GM12878 (cell line): Measurements from ENCODE around the gene AHCYL2. TPM values are rescaled to one million over a fixed set of nuclear protein-coding genes. Genes with fewer than 3 reads are reported as not detected.

Experiments used
- ATAC-seq: fragments of 200-7000 bp; cut with Tn5 transposase; 3 replicates; pipeline ENCODE4 v1.9.1; 2020; ENCODE audit warnings: mild to moderate bottlenecking, moderate library complexity
- BruUV-seq: library from RNA; stranded (reverse); fragments of 400-500 nt; replicated peaks from 2 replicates; lab custom pipeline; 2021; lab: Mats Ljungman, UMichigan
- CTCF ChIA-PET: fragments of 300-600 bp; sonication (Branson Sonifier 250); formaldehyde crosslinking; extraction: SDS; loops from one replicate; lab custom pipeline; 2021; ENCODE audit warnings: inconsistent platforms; lab: Yijun Ruan, JAX
- POLR2A ChIA-PET: fragments of 350-600 bp; formaldehyde crosslinking; extraction: SDS; loops from one replicate; lab custom pipeline; 2021; ENCODE audit warnings: inconsistent platforms; lab: Charles Lee
- RAD21 ChIA-PET: fragments of 300-600 bp; sonication (Branson Sonifier 250); formaldehyde crosslinking; loops from one replicate; lab custom pipeline; 2023; ENCODE audit warnings: antibody characterized with exemption; ENCODE audit not compliant: unreplicated experiment; lab: Charles Lee
- SMC1A ChIA-PET: fragments of 300-600 bp; sonication (Branson Sonifier 250); formaldehyde crosslinking; loops from one replicate; lab custom pipeline; 2023; ENCODE audit not compliant: unreplicated experiment, uncharacterized antibody; lab: Charles Lee
- DNase-seq: peaks from one replicate; pipeline ENCODE4 v3.0.0-alpha.2; 2011; ENCODE audit warnings: low read depth, low spot score
- FAIRE-seq: peaks from 3 replicates; lab custom pipeline; 2011; peaks lifted over from hg19 to GRCh38; lab: Jason Lieb, UNC
- H2AFZ ChIP-seq: 2 replicates; pipeline ENCODE4 v1.6.0; 2011; ENCODE audit warnings: low read depth, low read length, control low read depth; ENCODE audit not compliant: control insufficient read depth
- H3K27ac ChIP-seq: 2 replicates; pipeline ENCODE4 v1.5.1; 2011; ENCODE audit warnings: control low read depth; ENCODE audit not compliant: control insufficient read depth, insufficient read depth
- H3K27me3 ChIP-seq, 2 experiments: replicated peaks in 1 of 2; 2 replicates each; pipeline versions ENCODE4 v1.6.0 to v1.6.1; 2011; ENCODE audit warnings: low read length in 1 of 2; ENCODE audit not compliant: control insufficient read depth in 2 of 2, insufficient read depth in 2 of 2
- H3K36me3 ChIP-seq, 2 experiments: 2 replicates each; pipeline ENCODE4 v1.5.1; 2011; ENCODE audit warnings: low read length in 1 of 2; ENCODE audit not compliant: control insufficient read depth in 2 of 2, insufficient read depth in 2 of 2
- H3K4me1 ChIP-seq: 2 replicates; pipeline ENCODE4 v1.6.1; 2011; ENCODE audit warnings: mild to moderate bottlenecking, low read length, moderate library complexity, mixed read lengths; ENCODE audit not compliant: control insufficient read depth, insufficient read depth
- H3K4me2 ChIP-seq: 2 replicates; pipeline ENCODE4 v1.6.0; 2011; ENCODE audit warnings: control low read depth; ENCODE audit not compliant: control insufficient read depth, insufficient read depth
- H3K4me3 ChIP-seq: fragments of 200-600 bp; sonication (generic); 2 replicates; pipeline ENCODE4 v1.5.1; 2016
- H3K79me2 ChIP-seq: 2 replicates; pipeline ENCODE4 v1.6.0; 2011; ENCODE audit warnings: low read length; ENCODE audit not compliant: control insufficient read depth, insufficient read depth
- H3K9ac ChIP-seq: 2 replicates; pipeline ENCODE4 v1.8.0; 2011; ENCODE audit warnings: low read length, control low read depth, mixed read lengths; ENCODE audit not compliant: control insufficient read depth, insufficient read depth
- H3K9me3 ChIP-seq: replicated peaks from 3 replicates; pipeline ENCODE4 v1.5.1; 2011; ENCODE audit warnings: mild to moderate bottlenecking, low read length; ENCODE audit not compliant: control insufficient read depth, insufficient read depth
- H4K20me1 ChIP-seq: 2 replicates; pipeline ENCODE4 v1.6.0; 2011; ENCODE audit not compliant: control insufficient read depth, insufficient read depth
- BCL11A ChIP-seq: IDR thresholded peaks from 2 replicates; pipeline ENCODE4 v1.6.1; 2011; ENCODE audit warnings: low read depth, low read length
- BCL3 ChIP-seq: IDR thresholded peaks from 2 replicates; pipeline ENCODE4 v1.6.1; 2011; ENCODE audit warnings: borderline replicate concordance, low read depth, mild to moderate bottlenecking, moderate library complexity, low read length; ENCODE audit not compliant: insufficient read depth, poor library complexity, severe bottlenecking
- BCLAF1 ChIP-seq: fragments of 450-650 bp; IDR thresholded peaks from 2 replicates; pipeline ENCODE4 v1.6.1; 2017; ENCODE audit warnings: antibody characterized with exemption, mild to moderate bottlenecking, moderate library complexity
- CBX3 ChIP-seq: fragments of 200-600 bp; sonication (generic); IDR thresholded peaks from 2 replicates; pipeline ENCODE4 v1.6.1; 2016; ENCODE audit warnings: low read depth, borderline replicate concordance
- CBX5 ChIP-seq: sonication (generic); IDR thresholded peaks from 2 replicates; pipeline ENCODE4 v1.6.1; 2016; ENCODE audit warnings: low read depth, moderate library complexity, mild to moderate bottlenecking, inconsistent platforms
- CTCF ChIP-seq, 3 experiments: IDR thresholded peaks in 2 of 3; conservative IDR thresholded peaks in 1 of 3; 2 replicates each; pipeline ENCODE4 v1.5.1; 2011; ENCODE audit warnings: low read depth in 3 of 3, low read length in 3 of 3, mild to moderate bottlenecking in 3 of 3, control low read depth in 2 of 3, moderate library complexity in 2 of 3, inconsistent platforms in 1 of 3, mixed read lengths in 1 of 3; ENCODE audit not compliant: control insufficient read depth in 2 of 3, insufficient read depth in 1 of 3; ENCODE audit errors: extremely low read depth in 1 of 3
- ESRRA ChIP-seq: IDR thresholded peaks from 2 replicates; pipeline ENCODE4 v1.6.1; 2012; ENCODE audit warnings: mild to moderate bottlenecking, low read length, improper control_type of control experiment
- GABPA ChIP-seq: IDR thresholded peaks from 2 replicates; pipeline ENCODE4 v1.6.1; 2014; ENCODE audit warnings: antibody characterized with exemption, low read depth, mild to moderate bottlenecking, inconsistent platforms
- IKZF2 ChIP-seq, 2 experiments: fragments of 450-650 bp; IDR thresholded peaks; 2 replicates each; pipeline ENCODE4 v1.6.1; 2017; ENCODE audit warnings: mild to moderate bottlenecking in 2 of 2, moderate library complexity in 2 of 2
- NFIC ChIP-seq: IDR thresholded peaks from 2 replicates; pipeline ENCODE4 v1.6.1; 2012; ENCODE audit warnings: low read depth, mild to moderate bottlenecking, inconsistent platforms, low read length, moderate library complexity
- NR2C2 ChIP-seq: IDR thresholded peaks from 2 replicates; pipeline ENCODE4 v1.6.1; 2011; ENCODE audit warnings: borderline replicate concordance, low read depth; ENCODE audit not compliant: control insufficient read depth, insufficient read length
- PAX5 ChIP-seq: IDR thresholded peaks from 2 replicates; pipeline ENCODE4 v1.6.1; 2011; ENCODE audit warnings: low read depth, low read length, borderline replicate concordance
- SIN3A ChIP-seq: IDR thresholded peaks from 2 replicates; pipeline ENCODE4 v1.6.1; 2012; ENCODE audit warnings: low read depth, low read length, improper control_type of control experiment
- SMAD1 ChIP-seq: fragments of 450-650 bp; IDR thresholded peaks from 2 replicates; pipeline ENCODE4 v1.6.1; 2018; ENCODE audit warnings: mild to moderate bottlenecking, low read depth; ENCODE audit not compliant: partially characterized antibody
- SMC3 ChIP-seq: IDR thresholded peaks from 2 replicates; pipeline ENCODE4 v1.6.1; 2011; ENCODE audit warnings: low read length, improper control_type of control experiment, borderline replicate concordance
- SRF ChIP-seq, 2 experiments: IDR thresholded peaks; 2 replicates each; pipeline ENCODE4 v1.6.1; 2011; ENCODE audit warnings: low read depth in 2 of 2, low read length in 2 of 2, mild to moderate bottlenecking in 1 of 2, moderate library complexity in 1 of 2
- TCF12 ChIP-seq: IDR thresholded peaks from 2 replicates; pipeline ENCODE4 v1.6.1; 2011; ENCODE audit warnings: low read depth, mild to moderate bottlenecking, low read length
- WGBS: methylation state at CpG from one replicate; pipeline ENCODE4 v1.1.6; 2016; ENCODE audit warnings: low lambda C conversion rate; ENCODE audit not compliant: insufficient replicate concordance, insufficient coverage; ENCODE audit errors: missing lambda C conversion rate; 5-methylcytosine and 5-hydroxymethylcytosine counted together
- in situ Hi-C: fragments of 300-500 bp; cut with MboI; formaldehyde crosslinking; loops from 9 replicates; pipeline ENCODE4 v1.14.3; 2018; ENCODE audit warnings: mixed read lengths
- intact Hi-C: fragments of 100-400 bp; cut with micrococcal nuclease; formaldehyde crosslinking; loops from one replicate; pipeline ENCODE4 v1.14.2; 2022; ENCODE audit not compliant: unreplicated experiment
- polyA plus RNA-seq, 11 experiments: library from polyadenylated mRNA; depleted of rRNA in 4 of 11; unstranded in 6 of 11; stranded (reverse) in 5 of 11; fragments of >200 nt; fragmentation: Nextera tagmentation in 4 of 11; fragmentation: Illumina TruSeq in 1 of 11; extraction: Ambion mirVana in 4 of 11; extraction: Trizol in 1 of 11; gene quantifications; 1 replicate in 1 of 11; 2 replicates in 10 of 11; pipeline versions ENCODE4 v1.2.1 to v1.2.3, GENCODE V29; 2011 to 2016; ENCODE audit warnings: inconsistent platforms in 2 of 11, missing spikeins in 2 of 11, low read depth in 1 of 11
- total RNA-seq, 4 experiments: library from RNA; depleted of rRNA in 3 of 4; stranded (reverse); fragments of >200 nt in 3 of 4; fragmentation: Illumina TruSeq in 1 of 4; extraction: Trizol in 1 of 4; gene quantifications; 2 replicates each; pipeline versions ENCODE4 v1.2.1 to v1.2.3, GENCODE V29; 2013 to 2021

Gene AHCYL2
- total and polyA plus RNA-seq, 10 of the 15 experiments (the other 5 are each of a cell fraction or from before 2014, with no cell fraction given): 1.7 to 29.1 (median 5.4) TPM

- ATAC-seq: no peak
- ChIA-PET SMC1A (interaction anchor here (0.9 kb wide), 1 partner anchor 15 kb away, joined by 3 read pairs; the partner anchor contains the start of gene AHCYL2), POLR2A (no interaction called here), CTCF (no interaction called here), RAD21 (no interaction called here)
- 90% methylated on average over 10 of the region's 10 CpGs for WGBS
- no peak overlapping the region for H3K4me2 ChIP-seq
- H3K27me3 ChIP-seq: no peaks in the 10 kb centered on the region
- H2AFZ ChIP-seq: no peak overlapping the region
- intact Hi-C loops: no loop called here
- no peak overlapping the region for H3K9ac ChIP-seq
- no peaks in the 10 kb centered on the region for H3K36me3 ChIP-seq
- no peaks in the 10 kb centered on the region for H4K20me1 ChIP-seq
- FAIRE-seq: no peak
- no peak for DNase-seq
- H3K4me1 ChIP-seq: peaks cover 13% of the 10 kb centered on the region
- H3K4me3 ChIP-seq: no peak overlapping the region
- TSS peak; percentile 43 for BruUV-seq
- no peaks in the 10 kb centered on the region for H3K79me2 ChIP-seq
- in situ Hi-C loops: no loop called here
- H3K27ac ChIP-seq: no peak overlapping the region
- H3K9me3 ChIP-seq: no peaks in the 10 kb centered on the region
- TF ChIP-seq SRF (IDR thresholded peaks at IDR 0.05; ENCODE audit: low read depth in 2 of 2, low read length in 2 of 2) (no peak), SMC3 (no peak), SIN3A (no peak), NFIC (no peak), CBX5 (no peak), BCL11A (no peak), SMAD1 (no peak), GABPA (no peak), CBX3 (no peak), BCL3 (no peak), NR2C2 (no peak), ESRRA (no peak), PAX5 (no peak), BCLAF1 (no peak), IKZF2 (IDR thresholded peaks at IDR 0.05) (no peak), CTCF (IDR thresholded peaks at IDR 0.05 in 2 of 3, conservative IDR thresholded peaks at IDR 0.05 in 1 of 3; ENCODE audit: control insufficient read depth in 2 of 3, extremely low read depth in 1 of 3, insufficient read depth in 1 of 3, low read depth in 3 of 3, low read length in 3 of 3) (no peak), TCF12 (no peak)
Measured at GRCh38 chr7:129240119-129240820, 15.4 kb downstream of the AHCYL2 start.
